Thyroid gland (tissue), 4 donors: Measurements from ENCODE around the gene DDX17.

Source experiments
- POLR2A ChIP-seq, 2 donors: fragments of 450-650 bp; IDR thresholded peaks; one replicate each; pipeline ENCODE4 v1.6.1; 2017; ENCODE audit warnings: antibody characterized with exemption in 2 of 2, mild to moderate bottlenecking in 2 of 2, moderate library complexity in 1 of 2
- TF ChIP-seq, protein P1 (sequence below), 6 experiments: fragments of 200-600 bp in 3 of 6; fragments of 450-650 bp in 3 of 6; sonication (generic) in 3 of 6; IDR thresholded peaks; one replicate each; pipeline ENCODE4 v1.5.1; 2016 to 2019; ENCODE audit warnings: antibody characterized with exemption in 6 of 6, mild to moderate bottlenecking in 2 of 6, inconsistent platforms in 1 of 6, moderate library complexity in 1 of 6

DNA sequence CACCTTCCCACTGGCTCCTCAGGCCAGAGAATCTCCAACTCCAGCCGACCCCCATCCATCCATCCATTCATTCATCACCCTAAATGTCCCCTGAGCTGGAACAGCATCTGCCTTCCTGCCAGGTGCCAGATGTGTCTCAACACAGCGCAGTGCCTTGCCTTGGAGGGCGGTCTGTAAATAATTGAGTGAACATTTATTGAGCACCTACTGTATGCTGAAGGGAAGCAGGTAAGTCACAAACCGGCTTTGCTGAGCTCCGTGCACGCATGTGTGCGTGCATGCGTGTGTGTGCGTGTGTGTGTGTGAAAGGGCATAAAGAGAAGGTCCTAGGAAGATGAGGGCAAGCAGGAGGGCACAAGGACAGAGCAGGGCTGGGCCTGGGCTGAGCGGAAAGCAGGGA is 61.3 kb downstream of the DDX17 start:
- no peak for TF ChIP-seq POLR2A (IDR thresholded peaks at IDR 0.05)
- TF ChIP-seq, protein P1, sequence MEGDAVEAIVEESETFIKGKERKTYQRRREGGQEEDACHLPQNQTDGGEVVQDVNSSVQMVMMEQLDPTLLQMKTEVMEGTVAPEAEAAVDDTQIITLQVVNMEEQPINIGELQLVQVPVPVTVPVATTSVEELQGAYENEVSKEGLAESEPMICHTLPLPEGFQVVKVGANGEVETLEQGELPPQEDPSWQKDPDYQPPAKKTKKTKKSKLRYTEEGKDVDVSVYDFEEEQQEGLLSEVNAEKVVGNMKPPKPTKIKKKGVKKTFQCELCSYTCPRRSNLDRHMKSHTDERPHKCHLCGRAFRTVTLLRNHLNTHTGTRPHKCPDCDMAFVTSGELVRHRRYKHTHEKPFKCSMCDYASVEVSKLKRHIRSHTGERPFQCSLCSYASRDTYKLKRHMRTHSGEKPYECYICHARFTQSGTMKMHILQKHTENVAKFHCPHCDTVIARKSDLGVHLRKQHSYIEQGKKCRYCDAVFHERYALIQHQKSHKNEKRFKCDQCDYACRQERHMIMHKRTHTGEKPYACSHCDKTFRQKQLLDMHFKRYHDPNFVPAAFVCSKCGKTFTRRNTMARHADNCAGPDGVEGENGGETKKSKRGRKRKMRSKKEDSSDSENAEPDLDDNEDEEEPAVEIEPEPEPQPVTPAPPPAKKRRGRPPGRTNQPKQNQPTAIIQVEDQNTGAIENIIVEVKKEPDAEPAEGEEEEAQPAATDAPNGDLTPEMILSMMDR (IDR thresholded peaks at IDR 0.05), result no peak
